Neural cell (in vitro differentiated cells): ENCODE measurements around the gene ESYT2. TPM values are rescaled to one million over a fixed set of nuclear protein-coding genes. Genes with fewer than 3 reads are reported as not detected.

Experiments
- H2AFZ ChIP-seq: fragments of 200-600, 300-800 bp; sonication (generic), shearing (Covaris generic); 2 replicates; pipeline ENCODE4 v1.6.0; 2014; ENCODE audit warnings: low read depth, mild to moderate bottlenecking, antibody characterized with exemption, low read length, moderate library complexity
- H3F3A ChIP-seq: fragments of 200-600 bp; shearing (Covaris generic); 2 replicates; pipeline ENCODE4 v1.6.1; 2016; ENCODE audit warnings: mild to moderate bottlenecking, moderate library complexity, mixed read lengths, antibody characterized with exemption, low read length; ENCODE audit not compliant: insufficient read depth, poor library complexity, severe bottlenecking
- H3K27ac ChIP-seq: fragments of 200-600, 300-800 bp; sonication (generic), shearing (Covaris generic); 2 replicates; pipeline ENCODE4 v1.5.1; 2014; ENCODE audit warnings: mild to moderate bottlenecking, low read length, moderate library complexity
- H3K27me3 ChIP-seq: fragments of 300-800, 200-600 bp; sonication (generic), shearing (Covaris generic); 2 replicates; pipeline ENCODE4 v1.6.0; 2014; ENCODE audit warnings: mild to moderate bottlenecking, low read depth, low read length, moderate library complexity; ENCODE audit not compliant: insufficient read depth
- H3K36me3 ChIP-seq: fragments of 300-800, 200-600 bp; sonication (generic), shearing (Covaris generic); 2 replicates; pipeline ENCODE4 v1.5.1; 2014; ENCODE audit warnings: mild to moderate bottlenecking, antibody characterized with exemption, low read length, moderate library complexity; ENCODE audit not compliant: insufficient read depth
- H3K4me2 ChIP-seq: fragments of 300-800, 200-600 bp; sonication (generic), shearing (Covaris generic); 2 replicates; pipeline ENCODE4 v1.6.0; 2014; ENCODE audit warnings: mild to moderate bottlenecking, low read length
- H3K4me3 ChIP-seq: fragments of 300-800, 200-600 bp; sonication (generic), shearing (Covaris generic); 2 replicates; pipeline ENCODE4 v1.5.1; 2014; ENCODE audit warnings: mild to moderate bottlenecking, low read length, moderate library complexity
- H3K79me2 ChIP-seq: fragments of 200-600 bp; shearing (Covaris generic); replicated peaks from 2 replicates; pipeline ENCODE4 v1.6.0; 2014; ENCODE audit warnings: mild to moderate bottlenecking, low read length, moderate library complexity; ENCODE audit not compliant: insufficient read depth
- H3K9ac ChIP-seq: fragments of 300-800, 200-600 bp; sonication (generic), shearing (Covaris generic); 2 replicates; pipeline ENCODE4 v1.6.1; 2016; ENCODE audit warnings: mild to moderate bottlenecking, low read length, mixed read lengths
- H3K9me2 ChIP-seq: fragments of 200-600 bp; shearing (Covaris generic); 2 replicates; pipeline ENCODE4 v1.6.1; 2016; ENCODE audit warnings: mild to moderate bottlenecking, low read length, mixed read lengths; ENCODE audit not compliant: insufficient read depth
- H3K9me3 ChIP-seq: fragments of 200-600, 300-800 bp; sonication (generic), shearing (Covaris generic); 2 replicates; pipeline ENCODE4 v1.6.1; 2016; ENCODE audit warnings: mild to moderate bottlenecking, mixed run types, low read length, moderate library complexity, mixed read lengths
- H4K20me1 ChIP-seq: fragments of 200-600 bp; shearing (Covaris generic); 2 replicates; pipeline ENCODE4 v1.6.1; 2016; ENCODE audit warnings: mild to moderate bottlenecking, mixed run types; ENCODE audit not compliant: insufficient read depth
- CTCF ChIP-seq: fragments of 450-650 bp; IDR thresholded peaks from 2 replicates; pipeline ENCODE4 v1.5.1; 2014; ENCODE audit warnings: antibody characterized with exemption, mild to moderate bottlenecking, moderate library complexity; ENCODE audit not compliant: poor library complexity, severe bottlenecking
- EP300 ChIP-seq: fragments of 450-650 bp; conservative IDR thresholded peaks from 2 replicates; pipeline ENCODE4 v1.6.1; 2014; ENCODE audit warnings: antibody characterized with exemption, mild to moderate bottlenecking, moderate library complexity; ENCODE audit not compliant: poor library complexity, severe bottlenecking
- EZH2 ChIP-seq: fragments of 200-600, 300-800 bp; shearing (Covaris generic), sonication (generic); IDR thresholded peaks from 2 replicates; pipeline ENCODE4 v1.6.1; 2014; ENCODE audit warnings: antibody characterized with exemption, low read length, borderline replicate concordance, mild to moderate bottlenecking; ENCODE audit not compliant: insufficient read depth, poor library complexity, severe bottlenecking
- MXI1 ChIP-seq: fragments of 450-650 bp; conservative IDR thresholded peaks from 2 replicates; pipeline ENCODE4 v1.6.1; 2014; ENCODE audit warnings: antibody characterized with exemption, mild to moderate bottlenecking; ENCODE audit not compliant: poor library complexity, severe bottlenecking
- POLR2AphosphoS5 ChIP-seq: IDR thresholded peaks from 2 replicates; pipeline ENCODE4 v1.6.1; 2012
- RAD21 ChIP-seq: fragments of 450-650 bp; conservative IDR thresholded peaks from 2 replicates; pipeline ENCODE4 v1.6.1; 2014; ENCODE audit warnings: antibody characterized with exemption, mild to moderate bottlenecking, moderate library complexity
- REST ChIP-seq: IDR thresholded peaks from 2 replicates; pipeline ENCODE4 v1.6.1; 2012; ENCODE audit warnings: borderline replicate concordance
- SMC3 ChIP-seq: fragments of 450-650 bp; conservative IDR thresholded peaks from 2 replicates; pipeline ENCODE4 v1.6.1; 2014; ENCODE audit warnings: antibody characterized with exemption, mild to moderate bottlenecking, moderate library complexity; ENCODE audit not compliant: poor library complexity
- TAF1 ChIP-seq: IDR thresholded peaks from 2 replicates; pipeline ENCODE4 v1.6.1; 2012; ENCODE audit warnings: low read depth
- polyA plus RNA-seq: library from polyadenylated mRNA; depleted of rRNA; stranded (reverse); fragments of >200 nt; gene quantifications from 2 replicates; pipeline ENCODE4 v1.2.3, GENCODE V29; 2014

ESYT2 gene
- polyA plus RNA-seq, 1 donor from 2014 or later = 23.8 TPM

DNA sequence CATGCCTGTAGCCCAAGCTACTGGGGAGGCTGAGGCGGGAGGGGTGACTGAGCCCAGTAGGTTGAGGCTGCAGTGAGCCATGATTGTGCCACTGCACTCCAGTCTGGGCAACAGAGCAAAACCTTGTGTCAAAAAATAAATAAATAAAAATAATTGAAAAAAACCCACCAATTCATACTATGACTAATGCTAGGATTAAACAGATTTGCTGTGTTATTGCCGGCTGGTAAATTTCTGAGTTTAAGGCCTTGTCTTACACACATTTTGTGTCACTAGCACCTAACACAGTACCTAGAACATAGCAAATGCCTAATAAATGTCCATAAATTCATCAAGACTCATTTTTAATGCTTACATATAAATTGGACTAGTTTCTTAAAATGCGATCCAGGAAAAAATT, 8.7 kb downstream of the ESYT2 start:
- Histone ChIP-seq H3K4me2 (no peak overlapping the region), H3K27ac (no peak overlapping the region), H3K9ac (no peak overlapping the region)

DNA sequence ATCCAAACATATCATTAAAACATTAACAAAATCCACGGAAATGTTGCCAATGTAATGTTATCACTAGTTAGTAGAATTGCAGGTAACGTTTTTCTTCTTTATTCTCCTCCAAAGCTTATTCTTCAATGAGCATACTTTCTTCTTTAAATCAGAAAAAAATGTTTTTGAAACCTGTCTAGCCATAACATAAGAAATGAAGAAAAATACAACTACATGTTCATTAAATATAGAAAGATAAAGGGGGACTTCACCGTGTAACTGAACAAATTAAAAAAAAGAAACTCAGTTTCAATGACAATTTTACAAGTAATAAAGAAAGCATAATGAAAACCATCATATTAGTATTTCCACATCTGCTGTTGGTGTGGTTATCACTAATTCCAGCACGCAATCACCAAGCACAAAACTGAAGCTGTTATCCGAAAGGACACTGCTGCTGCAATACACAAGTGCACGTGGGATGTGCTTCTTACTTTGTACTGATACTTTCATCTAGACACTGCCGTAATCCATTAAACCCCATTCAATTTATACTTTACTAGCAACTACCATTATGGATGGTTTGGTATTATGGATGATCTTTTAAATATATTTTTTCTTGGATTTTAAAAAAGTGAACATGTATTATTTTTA, 9.6 kb downstream of the ESYT2 start:
- H4K20me1 ChIP-seq = no peaks in the 10 kb centered on the region
- H3F3A ChIP-seq = no peaks in the 10 kb centered on the region
- H3K27me3 ChIP-seq = no peaks in the 10 kb centered on the region
- H3K4me2 ChIP-seq = no peak overlapping the region
- H2AFZ ChIP-seq = no peak overlapping the region
- no peak overlapping the region for H3K27ac ChIP-seq
- peaks cover 21% of the 10 kb centered on the region for H3K79me2 ChIP-seq
- H3K9ac ChIP-seq = no peak overlapping the region
- H3K9me2 ChIP-seq = no peaks in the 10 kb centered on the region
- H3K9me3 ChIP-seq = no peaks in the 10 kb centered on the region
- no peaks in the 10 kb centered on the region for H3K36me3 ChIP-seq
- no peak overlapping the region for H3K4me3 ChIP-seq
- TF ChIP-seq REST = no peak
- TF ChIP-seq MXI1 = no peak
- no peak for TF ChIP-seq EZH2
- no peak for TF ChIP-seq CTCF
- TF ChIP-seq TAF1 = no peak

More for the DNA sequence above, 8.7 kb downstream of the ESYT2 start:
- H3K27me3 ChIP-seq = no peaks in the 10 kb centered on the region
- H2AFZ ChIP-seq = no peak overlapping the region
- no peaks in the 10 kb centered on the region for H3K9me3 ChIP-seq
- no peak for TF ChIP-seq CTCF
- TF ChIP-seq MXI1 = no peak
- no peak for TF ChIP-seq RAD21
- TF ChIP-seq EZH2 = no peak
- no peak for TF ChIP-seq EP300
- TF ChIP-seq POLR2AphosphoS5 = no peak
- TF ChIP-seq TAF1 = no peak
- TF ChIP-seq REST = no peak
- no peak for TF ChIP-seq SMC3
- H3F3A ChIP-seq = no peaks in the 10 kb centered on the region
- H3K36me3 ChIP-seq = no peaks in the 10 kb centered on the region
- H3K4me3 ChIP-seq = no peak overlapping the region
- peaks cover 31% of the 10 kb centered on the region for H3K79me2 ChIP-seq
- no peaks in the 10 kb centered on the region for H3K9me2 ChIP-seq
- no peaks in the 10 kb centered on the region for H4K20me1 ChIP-seq
